Immature natural killer cell (primary cell): ENCODE data around the gene UGDH. TPM values are rescaled to one million over a fixed set of nuclear protein-coding genes. Genes with fewer than 3 reads are reported as not detected.
A peak's percentile ranks its signal among the peaks of the same experiment; 100 is the strongest.
"Not testable (repeated sequence)": the region's sequence is repeated elsewhere in the genome, so short reads cannot be mapped to it uniquely, and the experiment has no call there.

Experiments
- DNase-seq, 3 donors: peaks; one replicate each; pipeline ENCODE4 v3.0.0; 2022; ENCODE audit warnings: mixed read lengths in 1 of 3
- H3K27ac Mint-ChIP-seq, 6 donors: one replicate each; pipeline ENCODE4 v1.8.0; 2020; ENCODE audit warnings: mixed read lengths in 6 of 6, mild to moderate bottlenecking in 5 of 6, inconsistent platforms in 4 of 6, moderate library complexity in 3 of 6
- H3K27me3 Mint-ChIP-seq, 3 donors: one replicate each; pipeline ENCODE4 v1.8.0; 2020 to 2021; ENCODE audit warnings: low read depth in 3 of 3, mild to moderate bottlenecking in 3 of 3, mixed read lengths in 3 of 3, moderate library complexity in 3 of 3, inconsistent platforms in 1 of 3
- H3K36me3 Mint-ChIP-seq, 3 donors: one replicate each; pipeline ENCODE4 v1.8.0; 2020; ENCODE audit warnings: mixed read lengths in 3 of 3, inconsistent platforms in 2 of 3, mild to moderate bottlenecking in 2 of 3
- H3K4me1 Mint-ChIP-seq, 2 donors: one replicate each; pipeline ENCODE4 v1.8.0; 2020; ENCODE audit warnings: inconsistent platforms in 2 of 2, mild to moderate bottlenecking in 2 of 2, mixed read lengths in 2 of 2, moderate library complexity in 1 of 2
- H3K4me3 Mint-ChIP-seq, 5 donors: one replicate each; pipeline ENCODE4 v1.8.0; 2020; ENCODE audit warnings: mild to moderate bottlenecking in 5 of 5, mixed read lengths in 5 of 5, inconsistent platforms in 3 of 5, moderate library complexity in 3 of 5
- H3K9me3 Mint-ChIP-seq, 6 donors: one replicate each; pipeline ENCODE4 v1.8.0; 2020; ENCODE audit warnings: mild to moderate bottlenecking in 6 of 6, mixed read lengths in 6 of 6, inconsistent platforms in 4 of 6, moderate library complexity in 3 of 6
- polyA plus RNA-seq, 3 donors: library from polyadenylated mRNA; unstranded; fragments of 300-500 nt; fragmentation: Illumina TruSeq; gene quantifications; one replicate each; pipeline ENCODE4 v1.2.3, GENCODE V29; 2021

The UGDH gene
- polyA plus RNA-seq, 3 donors from 2014 or later, result 29.4 to 48.0 (median 40.0) TPM

DNA sequence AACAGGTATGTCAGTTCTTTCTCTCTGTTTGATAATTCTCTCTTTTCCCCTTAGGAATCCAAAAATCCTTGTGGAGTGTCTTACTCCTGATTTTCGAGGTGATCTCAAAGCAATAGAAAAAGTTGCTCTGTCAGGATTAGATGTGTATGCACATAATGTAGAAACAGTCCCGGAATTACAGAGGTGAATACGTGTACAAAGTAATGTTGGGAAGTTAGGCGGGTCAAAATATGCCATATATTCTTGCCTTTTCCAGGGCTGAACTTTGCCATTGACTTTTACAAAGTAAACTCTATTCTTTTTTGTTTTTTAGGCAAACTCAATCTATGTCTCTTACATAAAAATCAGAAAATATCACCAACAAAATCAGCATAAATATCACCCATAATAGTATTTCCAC is 59.8 kb downstream of the UGDH start:
- H3K27me3 Mint-ChIP-seq, result no peaks in the 10 kb centered on the region
- H3K4me1 Mint-ChIP-seq, result peaks cover 0 to 1% of the 10 kb centered on the region in 2 donors
- H3K9me3 Mint-ChIP-seq, result no peaks in the 10 kb centered on the region
- no peak overlapping the region for H3K4me3 Mint-ChIP-seq
- peaks cover 6 to 22% (median 9%) of the 10 kb centered on the region in 3 donors for H3K36me3 Mint-ChIP-seq
- DNase-seq, result no peak
- peak overlapping the region in 1 of 6 donors; percentile 17 for H3K27ac Mint-ChIP-seq

- Mint-ChIP-seq H3K9me3 (no peaks in the 10 kb centered on the region), H3K27ac (no peak overlapping the region), H3K4me1 (peaks cover 0 to 1% of the 10 kb centered on the region in 2 donors), H3K27me3 (no peaks in the 10 kb centered on the region), H3K36me3 (peaks cover 6 to 22% (median 9%) of the 10 kb centered on the region in 3 donors), H3K4me3 (no peak overlapping the region)
- DNase-seq, result no peak
These were observed 60.5 kb downstream of the UGDH start for GRCh38 chr4:39466747-39467146.

DNA sequence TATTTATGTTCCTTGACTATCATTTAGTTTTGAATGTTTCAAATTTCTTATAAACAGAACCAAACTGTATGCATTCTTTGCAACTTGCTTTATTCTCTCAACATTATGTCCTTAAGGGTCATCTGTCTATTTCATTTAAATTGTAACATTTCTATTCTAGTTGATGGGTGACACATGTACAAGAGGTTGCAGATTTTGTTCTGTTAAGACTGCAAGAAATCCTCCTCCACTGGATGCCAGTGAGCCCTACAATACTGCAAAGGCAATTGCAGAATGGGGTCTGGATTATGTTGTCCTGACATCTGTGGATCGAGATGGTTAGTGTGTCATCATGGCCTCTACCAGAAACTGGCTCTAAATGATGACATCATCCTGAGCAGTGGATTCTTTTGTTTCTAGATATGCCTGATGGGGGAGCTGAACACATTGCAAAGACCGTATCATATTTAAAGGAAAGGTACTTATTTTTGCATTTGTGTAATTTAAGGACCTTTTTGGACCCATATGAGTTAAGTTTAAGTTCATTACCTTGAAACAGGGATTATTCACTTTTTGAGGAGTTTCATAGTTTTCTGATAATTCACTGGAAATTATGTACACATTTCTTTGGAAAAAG is 62.2 kb downstream of the UGDH start:
- no peaks in the 10 kb centered on the region for H3K27me3 Mint-ChIP-seq
- peaks cover 4 to 12% of the 10 kb centered on the region in 2 donors for H3K4me1 Mint-ChIP-seq
- peaks cover 3 to 18% (median 9%) of the 10 kb centered on the region in 3 donors for H3K36me3 Mint-ChIP-seq
- H3K4me3 Mint-ChIP-seq, result no peak overlapping the region
- H3K9me3 Mint-ChIP-seq, result no peaks in the 10 kb centered on the region
- H3K27ac Mint-ChIP-seq, result peak overlapping the region in 1 of 6 donors; percentile 36
- no peak for DNase-seq

DNA sequence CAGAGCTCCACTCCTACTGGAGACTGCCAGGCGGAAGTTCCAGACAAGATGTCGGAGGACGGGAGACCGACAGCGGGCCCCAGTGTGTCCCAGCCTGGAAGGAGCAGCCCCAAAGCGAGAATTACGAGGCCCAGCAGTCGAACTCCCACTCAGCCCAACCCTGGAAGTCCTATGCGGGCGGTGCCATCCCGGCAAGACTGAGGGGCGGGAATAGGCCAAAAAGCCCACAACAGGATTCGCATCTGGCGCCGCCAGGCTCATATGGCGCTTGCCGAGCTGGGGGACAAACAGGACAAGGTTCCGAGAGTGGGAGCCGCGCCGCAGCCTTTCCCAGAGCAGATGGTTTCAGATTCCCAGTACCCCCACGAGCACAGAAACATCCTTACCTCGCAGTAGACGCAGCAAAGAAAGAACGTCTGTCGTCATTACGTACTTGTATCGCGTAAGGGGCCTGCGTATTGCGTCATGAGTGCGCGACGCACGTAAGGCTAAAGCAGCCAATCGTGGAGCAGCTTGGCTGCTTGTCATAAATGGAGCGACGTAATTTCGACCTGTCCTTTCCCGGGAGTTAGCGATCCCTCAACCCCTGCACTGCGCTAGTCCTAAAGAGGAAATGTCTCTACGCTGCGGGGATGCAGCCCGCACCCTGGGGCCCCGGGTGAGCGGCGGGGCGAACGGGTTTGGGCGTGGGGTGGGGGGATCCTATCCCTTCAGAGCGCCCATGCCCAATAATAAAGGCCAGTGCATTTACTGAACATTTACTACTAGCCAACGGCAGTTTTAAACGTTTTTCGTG is 68.5 kb downstream of the UGDH start, which contains the start of the genes LIAS and RPL9:
LIAS (plus strand) TSS at position 552 of the 796 bp plus-strand sequence; CDS start at position 614, 62 bp downstream.
RPL9 (minus strand) TSS at position 418 of the 796 bp plus-strand sequence. CDS start 483 bp downstream, outside the sequence.
- Mint-ChIP-seq H3K27ac (peak within 1 kb of the TSS; percentile 98 to 100 (median 99)), H3K4me1 (peaks cover 36 to 66% of the 10 kb centered on the region in 2 donors), H3K27me3 (peaks cover 5 to 11% (median 9%) of the 10 kb centered on the region in 3 donors), H3K9me3 (no peaks in the 10 kb centered on the region), H3K36me3 (peaks cover 4 to 25% (median 11%) of the 10 kb centered on the region in 3 donors), H3K4me3 (peak within 1 kb of the TSS; percentile 95 to 98 (median 97))
- DNase-seq, result peak; percentile 93 to 94 (median 93)

DNA sequence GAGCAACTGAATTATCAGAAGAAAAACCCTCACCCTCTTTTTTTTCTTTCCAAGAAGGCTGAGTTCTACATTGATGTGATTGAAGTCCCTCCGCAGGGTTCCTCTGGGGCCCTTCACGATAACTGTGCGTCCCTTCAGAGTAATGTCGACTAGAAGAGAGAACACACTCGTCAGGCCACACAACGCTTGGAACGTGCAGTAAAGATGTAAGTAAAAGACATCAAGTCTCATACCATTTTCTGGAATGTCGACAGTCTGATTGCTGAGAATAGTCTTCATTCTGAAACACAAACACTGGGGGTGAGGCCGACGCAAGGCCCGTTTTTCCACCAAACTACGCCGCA is 69.1 kb downstream of the UGDH start:
- peak overlapping the region; percentile 98 to 100 (median 99) for H3K27ac Mint-ChIP-seq

DNA sequence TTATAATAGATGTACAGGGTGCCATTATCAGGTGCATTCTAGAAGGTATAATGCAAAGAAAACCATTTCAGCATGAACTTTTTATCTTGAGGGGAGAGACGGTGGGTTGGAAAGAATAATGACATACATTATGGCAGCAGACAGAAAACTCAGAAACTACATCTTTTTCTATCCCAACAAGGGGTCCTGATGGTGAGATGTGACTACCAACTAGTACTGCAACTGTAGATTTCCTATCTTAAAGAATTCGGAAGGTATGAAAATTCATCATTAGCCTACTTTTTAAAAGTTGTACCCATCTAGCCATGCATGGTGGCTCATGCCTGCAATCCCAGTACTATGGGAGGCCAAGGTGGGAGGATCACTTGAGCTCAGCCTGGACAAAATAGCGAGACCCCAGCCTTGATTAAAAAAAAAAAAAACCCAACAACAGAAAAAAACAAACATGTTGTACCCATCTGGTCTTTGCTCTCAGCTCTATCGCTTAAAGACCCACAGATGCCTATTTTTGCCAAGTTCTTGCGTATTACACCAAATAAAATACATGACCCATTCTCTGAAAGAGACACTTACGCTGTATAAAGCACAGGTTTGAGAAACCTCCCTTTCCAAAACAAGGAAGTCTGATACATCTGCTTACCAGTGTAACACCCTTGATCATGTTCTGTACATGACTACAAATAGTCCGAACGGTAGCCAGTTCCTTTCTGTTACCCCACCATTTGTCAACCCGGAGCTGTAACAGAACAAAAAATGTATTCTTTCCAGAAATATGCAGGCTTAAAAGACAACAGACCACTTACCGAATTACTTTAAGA is 70.1 kb downstream of the UGDH start:
- Mint-ChIP-seq H3K4me1 (peaks cover 36 to 80% of the 10 kb centered on the region in 2 donors), H3K9me3 (no peaks in the 10 kb centered on the region), H3K27ac (peak overlapping the region; percentile 98 to 100 (median 99)), H3K27me3 (peaks cover 5 to 15% (median 11%) of the 10 kb centered on the region in 3 donors), H3K4me3 (peak overlapping the region; percentile 95 to 98 (median 97)), H3K36me3 (peaks cover 4 to 41% (median 22%) of the 10 kb centered on the region in 3 donors)
- DNase-seq, result no peak

More for the DNA sequence above, 69.1 kb downstream of the UGDH start:
- H3K4me1 Mint-ChIP-seq, result peaks cover 36 to 71% of the 10 kb centered on the region in 2 donors
- not testable (repeated sequence) for H3K9me3 Mint-ChIP-seq, DNase-seq
- H3K36me3 Mint-ChIP-seq, result peaks cover 4 to 31% (median 14%) of the 10 kb centered on the region in 3 donors
- H3K4me3 Mint-ChIP-seq, result peak overlapping the region; percentile 95 to 98 (median 97)
- H3K27me3 Mint-ChIP-seq, result peaks cover 5 to 11% (median 9%) of the 10 kb centered on the region in 3 donors

- peaks cover 35 to 76% of the 10 kb centered on the region in 2 donors for H3K4me1 Mint-ChIP-seq
- peaks cover 4 to 48% (median 29%) of the 10 kb centered on the region in 3 donors for H3K36me3 Mint-ChIP-seq
These were observed 71.8 kb downstream of the UGDH start for GRCh38 chr4:39455486-39455885.

GRCh38 chr4:39453738-39454137 is 73.5 kb downstream of the UGDH start:
- no peaks in the 10 kb centered on the region for H3K9me3 Mint-ChIP-seq
- peaks cover 26 to 58% of the 10 kb centered on the region in 2 donors for H3K4me1 Mint-ChIP-seq
- no peak overlapping the region for H3K4me3 Mint-ChIP-seq
- H3K36me3 Mint-ChIP-seq, result peaks cover 4 to 50% (median 29%) of the 10 kb centered on the region in 3 donors
- H3K27me3 Mint-ChIP-seq, result peaks cover 2 to 13% (median 6%) of the 10 kb centered on the region in 3 donors
- DNase-seq, result no peak
- H3K27ac Mint-ChIP-seq, result peak overlapping the region in 2 of 6 donors; percentile 13 to 67

More at GRCh38 chr4:39455486-39455885, 71.8 kb downstream of the UGDH start:
- H3K27me3 Mint-ChIP-seq, result peaks cover 5 to 15% (median 11%) of the 10 kb centered on the region in 3 donors
- H3K9me3 Mint-ChIP-seq, result no peaks in the 10 kb centered on the region
- DNase-seq, result no peak
- H3K27ac Mint-ChIP-seq, result no peak overlapping the region
- no peak overlapping the region for H3K4me3 Mint-ChIP-seq

GRCh38 chr4:39452860-39453587 is 74.2 kb downstream of the UGDH start:
- Mint-ChIP-seq H3K36me3 (peaks cover 4 to 50% (median 29%) of the 10 kb centered on the region in 3 donors), H3K4me1 (peaks cover 22 to 54% of the 10 kb centered on the region in 2 donors), H3K9me3 (no peaks in the 10 kb centered on the region), H3K4me3 (no peak overlapping the region), H3K27me3 (peaks cover 0 to 6% (median 1%) of the 10 kb centered on the region in 3 donors), H3K27ac (peak overlapping the region in 3 of 6 donors; percentile 25 to 67 (median 58))
- DNase-seq, result no peak

GRCh38 chr4:39452153-39452859 is 74.9 kb downstream of the UGDH start:
- Mint-ChIP-seq H3K4me3 (no peak overlapping the region), H3K9me3 (no peaks in the 10 kb centered on the region), H3K27ac (peak overlapping the region in 5 of 6 donors; percentile 45 to 55 (median 51)), H3K27me3 (peaks cover 0 to 6% (median 1%) of the 10 kb centered on the region in 3 donors), H3K4me1 (peaks cover 17 to 51% of the 10 kb centered on the region in 2 donors), H3K36me3 (peaks cover 4 to 49% (median 29%) of the 10 kb centered on the region in 3 donors)
- no peak for DNase-seq

GRCh38 chr4:39451423-39452023 is 75.7 kb downstream of the UGDH start:
- H3K36me3 Mint-ChIP-seq, result peaks cover 0 to 41% (median 23%) of the 10 kb centered on the region in 3 donors
- DNase-seq, result no peak
- peaks cover 14 to 49% of the 10 kb centered on the region in 2 donors for H3K4me1 Mint-ChIP-seq
- H3K4me3 Mint-ChIP-seq, result no peak overlapping the region
- peak overlapping the region in 3 of 6 donors; percentile 45 to 51 (median 50) for H3K27ac Mint-ChIP-seq
- no peaks in the 10 kb centered on the region for H3K9me3 Mint-ChIP-seq
- peaks cover 0 to 6% (median 1%) of the 10 kb centered on the region in 3 donors for H3K27me3 Mint-ChIP-seq

DNA sequence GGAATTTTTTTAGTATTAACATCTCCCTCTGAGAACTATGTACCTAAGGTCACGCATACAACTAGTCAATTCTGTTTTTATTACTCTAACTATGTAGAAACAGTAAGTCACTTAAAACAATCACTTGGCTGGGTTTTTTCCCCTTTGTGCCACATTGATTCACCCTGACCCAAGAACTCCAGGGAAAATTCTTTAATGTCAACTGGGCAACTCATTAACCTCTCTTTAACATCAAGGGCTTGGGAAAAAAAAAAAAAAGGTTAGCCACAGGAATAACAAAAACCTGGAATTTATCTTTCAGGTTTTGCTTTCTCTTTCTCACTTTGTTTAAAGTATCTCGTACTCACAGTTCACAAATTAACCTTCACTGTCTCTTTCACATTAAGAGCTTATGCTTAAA is 76.6 kb downstream of the UGDH start:
- Mint-ChIP-seq H3K9me3 (no peaks in the 10 kb centered on the region), H3K4me1 (peaks cover 12 to 40% of the 10 kb centered on the region in 2 donors), H3K36me3 (peaks cover 0 to 37% (median 22%) of the 10 kb centered on the region in 3 donors), H3K27ac (peak overlapping the region; percentile 51 to 68 (median 58)), H3K4me3 (no peak overlapping the region), H3K27me3 (peaks cover 0 to 8% (median 1%) of the 10 kb centered on the region in 3 donors)
- no peak for DNase-seq
